GM18868 (cell line): ENCODE measurements around the gene COL19A1.
A peak's percentile ranks its signal among the peaks of the same experiment; 100 is the strongest.

Source experiments
- ATAC-seq: cut with Tn5 transposase; IDR thresholded peaks from one replicate; pipeline ENCODE4 v1.9.1; 2021; ENCODE audit warnings: mild to moderate bottlenecking, moderate library complexity; ENCODE audit not compliant: unreplicated experiment

Gene COL19A1

DNA sequence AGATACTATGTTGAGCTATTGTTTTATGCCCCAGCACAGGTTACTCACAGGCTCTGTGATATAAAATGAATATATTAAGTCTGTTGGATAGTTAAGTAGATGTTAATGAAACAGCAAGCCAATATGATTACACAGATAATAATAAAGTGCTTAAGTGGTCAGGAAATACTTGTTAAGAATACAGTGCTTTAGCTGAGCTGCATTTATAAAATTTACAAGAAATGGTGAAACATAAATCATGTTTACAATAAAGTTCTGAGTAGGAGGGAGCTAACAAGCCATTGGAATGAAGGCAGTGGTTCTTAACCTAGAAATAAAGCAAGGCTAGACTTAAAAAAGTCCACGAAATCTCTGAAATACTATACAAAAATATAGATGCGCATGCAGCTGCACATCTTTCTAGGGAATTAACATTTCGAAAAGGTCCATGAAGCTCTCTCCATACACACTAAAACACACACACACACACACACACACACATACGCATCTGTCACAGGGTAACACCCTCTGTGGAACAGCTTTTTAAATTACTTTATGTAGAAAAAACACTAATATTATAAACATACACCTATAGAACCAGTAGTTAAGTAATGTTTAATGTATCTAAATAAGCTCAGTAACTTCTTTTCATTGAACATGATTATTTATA lies 349.2 kb downstream of the COL19A1 start:
- ATAC-seq = no peak

DNA sequence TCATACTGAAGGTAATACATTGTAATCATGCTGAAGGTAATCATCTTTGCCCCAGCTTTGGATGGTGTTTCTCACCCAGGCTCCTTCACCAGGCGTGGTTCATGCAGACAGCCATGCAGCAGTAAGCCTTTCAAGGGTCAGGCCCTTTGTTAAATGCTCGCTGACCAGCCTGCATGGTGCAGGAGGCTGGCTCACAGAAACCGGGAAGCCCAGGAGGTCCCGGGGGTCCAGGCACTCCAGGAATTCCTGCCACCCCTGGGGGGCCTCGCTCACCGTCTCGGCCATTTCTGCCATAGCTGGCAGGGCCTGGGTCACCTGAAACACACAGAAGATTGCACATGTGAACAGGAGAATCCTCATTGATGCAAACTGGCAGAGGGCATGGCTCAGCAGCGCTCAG lies 350.4 kb downstream of the COL19A1 start:
- no peak for ATAC-seq

DNA sequence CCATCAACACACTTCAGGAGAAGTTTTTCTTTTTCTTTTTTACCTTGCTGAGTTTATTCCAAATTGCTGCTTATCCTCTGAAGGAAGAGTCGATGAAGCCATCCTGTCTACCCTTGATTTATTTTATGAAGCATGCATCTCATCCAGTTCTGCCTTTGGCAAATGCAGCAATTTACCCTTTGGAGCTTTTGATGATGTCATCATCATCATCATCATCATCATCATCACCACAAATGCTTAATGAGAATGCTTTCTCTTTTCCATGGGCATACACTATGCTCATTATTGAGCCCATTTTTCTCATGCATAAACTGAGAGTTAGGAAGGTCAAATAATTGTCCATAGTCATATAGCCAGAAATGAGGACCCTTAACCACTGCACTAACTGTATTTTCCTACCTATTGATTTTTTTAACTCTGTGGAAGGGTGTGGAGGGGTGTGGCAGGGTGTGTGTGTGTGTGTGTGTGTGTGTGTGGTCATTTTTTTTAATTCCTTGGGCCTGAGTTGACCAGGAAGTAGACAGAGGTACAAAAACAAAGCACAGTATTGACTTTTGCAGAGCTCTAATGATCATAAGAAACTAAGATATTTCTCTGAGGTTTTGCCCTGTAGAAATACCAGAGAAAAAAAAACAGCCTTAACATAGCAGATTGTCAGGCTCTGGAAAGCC lies 353.7 kb downstream of the COL19A1 start:
- no peak for ATAC-seq

DNA sequence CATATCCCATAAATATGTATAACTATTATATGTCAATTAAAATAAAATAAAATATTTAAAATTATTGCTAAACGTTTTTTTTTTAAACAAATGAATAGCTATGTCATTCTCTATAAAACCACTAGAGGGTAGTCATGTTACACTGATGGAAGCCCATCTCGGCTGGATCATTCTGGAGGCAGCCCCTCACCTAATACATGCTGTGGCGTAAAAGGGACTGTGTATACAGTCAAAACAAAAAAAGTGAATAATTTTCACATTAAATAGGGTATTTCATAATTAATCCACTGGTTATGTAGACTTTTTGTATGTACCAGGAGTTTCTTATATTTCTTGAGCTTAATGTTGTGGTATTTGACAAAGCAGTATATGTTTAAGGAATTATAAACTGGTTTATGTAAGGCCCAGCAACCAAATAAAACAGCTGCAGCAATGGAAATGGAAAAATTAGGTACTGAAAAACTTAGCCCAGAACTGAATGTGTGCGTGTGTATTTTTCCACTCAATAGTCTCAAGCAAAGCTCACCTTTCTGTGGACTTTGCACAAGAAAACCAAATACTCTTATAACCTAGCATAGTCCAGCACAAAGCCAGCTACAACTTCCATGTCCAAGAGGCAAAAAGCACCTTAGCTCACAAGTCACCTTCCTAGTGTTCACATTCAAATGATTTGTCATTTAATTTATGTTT lies 354.8 kb downstream of the COL19A1 start:
- ATAC-seq = peak; percentile 58

DNA sequence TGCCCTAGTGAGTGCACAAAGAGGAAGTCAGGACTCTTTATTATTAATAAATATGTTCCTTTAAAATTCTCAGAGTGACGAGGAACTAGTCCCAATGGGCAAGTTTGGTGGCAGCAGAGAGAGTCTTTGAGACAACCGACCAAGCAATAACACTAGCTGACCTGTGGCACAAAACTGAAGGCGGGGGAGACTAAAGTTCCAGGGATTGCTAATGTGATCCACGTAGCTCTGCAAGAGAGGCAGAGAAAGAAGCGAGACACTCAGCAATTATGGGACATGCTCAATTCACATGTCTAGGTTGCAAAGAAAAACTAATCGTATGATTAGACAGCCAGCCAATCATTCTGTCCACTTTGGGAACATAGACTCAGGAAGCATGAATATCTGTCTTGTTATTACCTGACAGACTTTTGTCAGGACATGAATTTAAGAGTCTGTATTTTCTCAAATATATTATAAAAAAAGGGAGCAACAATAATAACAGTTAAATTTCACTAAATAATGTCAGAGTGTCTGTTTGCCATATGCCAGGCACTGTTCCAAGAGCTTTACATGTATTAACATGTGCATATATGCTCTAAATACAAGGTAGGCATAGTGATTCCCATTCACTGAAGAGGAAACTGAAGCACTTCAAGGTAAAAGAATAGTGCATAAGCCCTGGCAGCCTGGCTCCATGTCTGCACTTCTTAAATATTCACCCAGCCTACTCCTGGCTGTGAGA lies 355.5 kb downstream of the COL19A1 start:
- ATAC-seq = no peak

DNA sequence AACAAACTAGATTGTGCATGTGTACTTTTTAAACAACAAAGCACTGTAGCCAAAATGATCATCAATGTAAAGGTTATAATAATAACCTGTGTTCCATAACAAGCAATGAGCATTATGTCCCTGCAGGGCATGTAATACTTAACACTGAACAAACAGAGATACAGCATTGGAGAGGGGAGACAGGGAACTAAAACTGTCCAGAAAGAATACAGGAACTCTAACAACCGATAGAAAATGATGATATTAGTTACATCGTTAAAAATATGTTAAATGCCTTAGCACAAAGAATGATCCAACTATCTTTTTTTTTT lies 356.0 kb downstream of the COL19A1 start:
- no peak for ATAC-seq

DNA sequence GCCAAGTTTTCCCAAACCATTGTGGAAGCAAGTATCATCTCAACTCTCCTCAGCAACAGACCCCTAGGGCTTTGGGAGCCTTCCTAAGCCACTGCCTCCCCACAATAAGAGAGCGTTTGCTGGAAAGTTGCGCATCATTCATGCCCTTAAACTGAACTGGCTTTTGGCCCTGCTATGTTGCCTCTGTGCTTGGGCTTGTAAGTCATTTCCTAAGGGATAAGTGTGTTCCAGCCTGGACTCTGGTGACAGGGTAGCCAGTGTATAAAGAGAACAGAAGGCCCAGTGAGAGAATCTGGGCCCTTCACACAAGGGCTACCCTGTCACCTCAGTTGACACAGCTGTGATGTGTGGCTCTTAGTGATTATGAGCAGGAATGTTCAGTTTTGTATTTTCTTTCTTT lies 358.7 kb downstream of the COL19A1 start:
- no peak for ATAC-seq

DNA sequence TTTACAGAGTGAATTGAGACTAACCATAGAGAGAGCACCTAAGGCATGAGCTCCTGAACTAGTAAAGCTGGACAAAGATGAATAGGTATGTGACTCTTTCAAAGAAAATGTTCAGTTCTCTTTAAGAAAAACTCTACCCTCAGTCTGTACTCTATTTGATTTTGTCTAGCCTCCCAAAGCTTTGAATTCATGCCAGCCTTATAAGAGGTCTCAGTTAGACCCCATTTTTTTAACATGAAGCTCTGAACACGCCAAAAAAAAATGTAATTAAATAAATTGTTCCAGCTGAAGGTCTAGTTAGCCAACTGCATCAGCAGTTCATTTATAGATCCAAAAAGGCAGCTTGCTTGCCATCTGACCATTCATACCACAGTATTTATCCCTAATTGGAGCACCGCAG lies 365.0 kb downstream of the COL19A1 start:
- no peak for ATAC-seq

DNA sequence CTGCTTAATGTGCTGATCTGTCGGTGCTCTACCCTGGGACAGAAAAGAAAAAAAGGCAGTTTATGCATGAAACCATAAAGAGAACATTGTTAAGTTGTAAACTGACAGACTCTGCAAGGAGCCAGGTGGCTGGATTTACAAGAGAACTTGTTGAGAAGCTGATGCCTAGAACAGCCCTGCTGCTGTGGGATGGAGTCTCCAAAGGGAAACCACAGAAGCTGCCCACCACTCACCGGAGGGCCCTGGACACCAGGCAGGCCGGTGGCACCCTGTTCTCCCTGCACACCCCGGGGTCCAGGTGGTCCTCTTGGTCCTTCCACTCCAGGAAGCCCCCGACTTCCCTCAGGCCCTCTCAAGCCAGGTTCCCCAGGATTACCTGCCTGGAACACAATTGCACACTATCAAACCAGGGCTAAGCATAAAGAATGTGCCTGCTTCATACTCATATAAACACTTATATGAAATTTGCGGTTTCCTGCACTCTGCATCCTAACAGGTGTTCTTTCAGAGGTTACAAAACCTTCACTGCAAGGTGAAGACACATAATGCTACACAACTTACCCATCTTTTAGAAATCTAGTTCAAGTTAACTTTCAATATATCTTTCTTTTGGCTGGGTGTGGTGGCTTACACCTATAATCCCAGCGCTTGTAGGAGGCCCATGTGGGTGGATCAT lies 368.3 kb downstream of the COL19A1 start:
- no peak for ATAC-seq

DNA sequence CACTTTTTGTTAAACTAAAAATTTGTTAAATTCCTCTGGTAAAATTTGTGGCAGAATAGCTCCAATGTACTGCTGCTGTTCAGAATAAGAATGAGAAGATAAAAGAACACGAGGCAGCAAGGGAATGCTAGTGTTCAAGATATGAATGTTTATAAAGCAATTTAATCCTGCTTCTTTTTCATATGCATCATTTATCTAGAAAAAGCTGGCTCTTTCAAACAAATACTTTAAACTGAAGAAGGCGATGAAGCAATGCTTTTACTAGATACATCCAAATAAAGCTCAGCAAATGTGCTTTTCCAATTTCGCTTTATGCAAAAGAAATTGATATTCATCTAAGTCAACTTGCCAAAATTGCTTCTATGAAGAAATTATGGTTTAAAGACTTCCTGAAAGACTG lies 370.0 kb downstream of the COL19A1 start:
- no peak for ATAC-seq

DNA sequence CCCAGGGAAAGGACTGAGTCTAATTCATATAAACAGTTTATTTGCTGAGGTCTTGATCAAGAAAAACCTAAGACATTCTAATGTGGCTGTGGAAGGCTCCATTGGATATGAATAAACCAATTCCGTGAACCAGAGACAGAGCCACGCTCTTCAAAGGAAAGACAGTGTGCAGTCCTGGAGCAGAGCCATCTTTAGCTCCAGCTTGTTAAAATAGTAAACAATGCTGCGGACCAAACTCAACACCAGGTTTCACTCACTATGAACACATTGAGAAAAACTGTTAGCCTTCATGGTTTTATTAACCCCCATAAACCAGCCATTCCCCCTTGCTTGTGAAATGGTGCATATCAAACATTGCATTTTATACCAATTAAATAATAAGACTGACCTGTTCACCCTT lies 374.7 kb downstream of the COL19A1 start:
- no peak for ATAC-seq

DNA sequence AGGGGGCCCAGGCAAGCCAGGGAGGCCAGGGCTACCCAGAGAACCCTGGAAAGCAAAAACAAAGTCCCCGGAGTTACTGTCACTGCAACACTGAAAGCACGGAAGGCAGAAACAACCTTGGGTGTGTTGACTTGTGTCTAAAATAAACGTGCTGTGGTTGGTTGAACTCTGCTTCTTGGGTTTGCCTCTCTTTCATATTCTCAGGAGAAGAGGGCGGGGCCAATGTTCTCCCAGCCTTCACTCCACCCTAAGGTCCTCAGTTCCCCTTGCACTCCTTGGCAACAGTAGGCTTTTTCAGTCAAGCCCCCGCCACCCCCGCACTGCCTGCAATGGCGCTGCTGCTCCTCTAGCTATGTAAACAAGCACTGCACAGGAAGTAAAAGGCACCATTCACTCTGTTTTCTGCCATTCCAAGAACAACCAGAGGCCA lies 375.6 kb downstream of the COL19A1 start:
- no peak for ATAC-seq

DNA sequence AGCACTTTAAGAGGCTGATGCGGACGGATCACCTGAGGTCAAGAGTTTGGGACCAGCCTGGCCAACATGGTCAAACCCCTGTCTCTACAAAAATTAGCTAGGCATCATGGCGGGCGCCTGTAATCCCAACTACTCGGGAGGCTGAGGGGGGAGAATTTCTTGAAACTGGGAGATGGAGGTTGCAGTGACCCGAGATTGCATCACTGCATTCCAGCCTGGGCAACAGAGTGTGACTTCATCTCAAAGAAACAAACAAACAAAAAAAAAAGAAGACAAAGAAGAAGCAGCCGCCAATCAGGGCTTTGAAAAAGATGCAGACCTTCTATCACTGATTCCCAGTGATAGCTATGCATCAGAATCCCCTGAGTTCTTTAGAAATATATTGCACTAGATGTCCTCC lies 379.8 kb downstream of the COL19A1 start:
- ATAC-seq = no peak

DNA sequence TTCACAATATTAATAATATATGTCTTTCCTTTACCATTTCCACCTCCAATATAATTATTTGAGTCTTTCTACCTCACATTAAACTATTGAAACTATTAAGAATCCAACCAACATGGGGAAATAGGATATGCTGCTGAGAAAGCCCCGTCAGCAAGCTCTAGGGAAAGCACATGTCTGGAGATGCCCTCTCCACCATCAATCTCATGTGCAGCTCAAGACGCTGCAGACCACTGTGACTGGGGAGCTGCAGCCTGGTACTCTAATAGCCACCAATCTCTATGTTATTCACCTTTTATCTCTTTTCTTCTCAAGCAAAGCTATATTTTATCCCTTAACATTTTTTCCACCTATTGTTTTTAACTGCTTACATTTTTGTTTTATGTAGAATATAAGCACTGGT lies 386.2 kb downstream of the COL19A1 start:
- ATAC-seq = no peak

DNA sequence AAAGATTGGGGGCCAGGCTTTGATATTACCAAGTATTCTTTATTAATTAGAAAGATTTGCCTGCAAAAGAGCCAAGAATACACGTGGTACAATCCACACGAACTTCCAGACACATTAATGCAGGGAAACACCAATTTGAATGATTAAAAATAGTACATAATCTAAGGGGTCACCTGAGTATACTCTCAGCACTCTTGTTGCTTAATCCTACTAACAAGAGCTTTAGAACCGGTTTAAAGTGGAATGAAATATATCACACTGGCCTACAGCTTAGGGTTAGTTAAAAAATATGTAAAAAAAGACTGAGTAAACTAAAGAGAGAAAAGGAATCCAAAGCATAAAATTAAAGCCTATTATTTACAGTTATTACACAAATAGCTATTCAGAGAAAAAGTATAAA lies 387.6 kb downstream of the COL19A1 start:
- ATAC-seq = no peak

DNA sequence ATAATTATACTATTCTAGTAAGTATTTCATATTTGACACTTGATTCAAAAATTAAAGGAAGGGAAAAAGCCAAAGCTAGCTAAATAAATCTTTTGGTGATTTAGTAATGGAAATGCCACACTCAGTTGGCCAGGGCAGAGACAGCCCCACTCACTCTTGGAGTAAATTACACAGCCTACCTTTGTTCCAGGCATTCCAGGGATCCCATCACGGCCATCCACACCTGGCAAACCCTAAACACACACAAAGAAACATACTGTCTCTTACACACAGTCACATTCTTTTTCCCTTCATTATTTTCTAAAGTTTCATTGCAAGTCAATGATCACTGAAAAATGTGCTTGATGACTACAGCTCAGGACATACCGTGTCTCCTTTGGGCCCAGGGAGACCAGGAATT lies 388.4 kb downstream of the COL19A1 start:
- ATAC-seq = no peak

DNA sequence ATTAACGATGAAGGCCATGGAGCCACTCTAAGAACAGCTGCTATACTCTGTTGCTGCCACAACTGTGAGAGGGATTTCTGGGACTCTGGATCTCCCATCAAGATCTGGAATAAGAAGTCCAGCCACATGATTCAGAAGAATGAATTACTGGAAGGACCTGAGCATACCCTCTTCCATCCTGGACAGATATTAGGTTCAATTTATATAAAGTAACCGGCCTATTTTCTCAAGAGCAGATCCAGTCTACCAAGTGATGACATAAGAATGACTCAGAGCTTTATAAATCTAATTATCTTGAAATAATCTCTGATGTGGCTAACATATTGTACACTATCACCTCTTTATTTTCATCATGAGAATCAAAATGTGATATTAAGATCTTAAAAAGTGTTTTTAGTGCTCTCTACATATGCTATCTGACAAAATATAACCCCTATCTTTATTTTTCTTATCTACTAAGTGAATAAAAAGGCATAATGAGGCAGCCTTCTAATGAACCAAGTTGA lies 391.5 kb downstream of the COL19A1 start:
- no peak for ATAC-seq

DNA sequence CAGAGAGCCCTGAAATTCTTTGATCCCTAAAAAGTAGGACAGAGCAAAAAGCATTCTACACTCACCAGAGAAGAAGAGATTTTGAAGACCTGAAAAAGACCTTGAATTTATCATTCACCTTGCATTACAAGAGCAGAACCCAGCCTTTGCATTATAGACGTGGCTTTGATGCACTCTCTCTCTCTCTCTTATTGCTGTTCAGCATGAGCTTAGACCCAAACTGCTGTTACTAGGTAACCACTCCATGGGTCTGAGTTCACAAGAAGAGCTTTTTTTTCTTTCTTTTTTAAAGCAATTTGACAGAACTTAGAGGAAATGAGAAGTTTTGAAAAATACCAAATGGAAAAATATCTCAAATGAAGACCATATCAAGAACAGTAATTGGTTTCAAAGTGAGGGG lies 392.1 kb downstream of the COL19A1 start:
- no peak for ATAC-seq
